T1000 (cell line): ENCODE data around the gene RB1.

Experiments used
- DNase-seq: peaks from one replicate; lab custom pipeline; 2025; ENCODE audit warnings: mixed read lengths; lab: John Stamatoyannopoulos, UW

RB1 gene

GRCh38 chr13:48303359-48304142 is at the start of gene RB1:
TSS of gene RB1 (plus strand) at chr13:48303751. CDS start at chr13:48303913, 162 bp downstream.
- peak; percentile 51 for DNase-seq

- DNase-seq = no peak
Measured at GRCh38 chr13:48253849-48254248, 49.7 kb upstream of the RB1 start.

DNA sequence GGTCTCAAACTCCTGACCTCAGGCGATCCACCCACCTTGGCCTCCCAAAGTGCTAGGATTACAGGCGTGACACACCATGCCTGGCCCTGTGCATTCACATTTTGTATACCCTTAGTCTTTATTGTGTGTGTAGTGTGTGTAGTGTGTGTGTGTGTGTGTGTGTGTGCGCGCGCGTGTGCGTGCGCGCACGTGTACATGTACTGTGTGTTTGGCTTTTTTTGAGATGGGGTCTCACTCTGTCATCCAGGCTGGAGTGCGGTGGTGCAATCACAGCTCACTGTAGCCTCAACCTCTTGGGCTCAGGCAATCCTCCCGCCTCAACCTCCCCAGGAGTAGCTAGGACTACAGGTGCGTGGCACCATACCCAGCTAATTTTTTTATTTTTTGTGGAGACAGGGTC is 48.5 kb upstream of the RB1 start:
- DNase-seq = no peak

DNA sequence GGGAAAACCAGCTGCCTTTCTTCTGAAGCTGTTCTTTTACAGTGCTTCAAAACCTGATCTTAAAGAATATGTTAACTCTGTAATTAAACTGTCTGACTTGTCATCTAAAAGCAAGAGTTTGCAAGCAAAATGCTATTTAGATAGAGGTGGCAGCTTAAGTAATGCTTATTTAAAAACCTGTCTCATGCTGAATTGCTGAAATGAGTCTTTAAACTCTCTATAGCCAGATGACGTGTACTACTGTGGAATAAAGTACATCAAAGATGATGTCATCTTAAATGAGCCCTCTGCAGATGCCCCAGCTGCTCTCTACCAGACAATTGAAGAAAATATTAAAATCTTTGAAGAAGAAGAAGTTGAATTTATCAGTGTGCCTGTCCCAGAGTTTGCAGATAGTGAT is 47.6 kb upstream of the RB1 start:
- DNase-seq = no peak

- no peak for DNase-seq
Measured at GRCh38 chr13:48258002-48258401, 45.5 kb upstream of the RB1 start.

DNA sequence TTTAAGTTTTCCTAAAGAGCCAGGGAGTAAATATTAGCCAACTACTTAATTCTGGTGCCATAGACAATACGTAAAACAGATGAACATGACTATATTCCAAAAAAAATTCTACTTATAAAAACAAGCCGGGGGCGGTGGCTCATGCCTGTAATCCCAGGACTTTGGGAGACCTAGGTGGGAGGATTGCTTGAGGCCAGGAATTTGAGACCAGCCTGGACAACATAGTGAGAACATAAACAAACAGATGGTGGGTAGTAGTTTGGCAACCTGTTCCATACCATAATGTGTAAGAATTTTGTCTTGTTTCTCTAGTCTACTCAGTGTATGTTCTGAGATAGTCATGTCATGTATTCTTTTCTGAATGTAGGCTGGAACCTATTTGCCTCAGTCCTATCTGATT is 45.1 kb upstream of the RB1 start:
- DNase-seq = no peak

- no peak for DNase-seq
Measured at GRCh38 chr13:48260970-48261369, 42.6 kb upstream of the RB1 start.

DNA sequence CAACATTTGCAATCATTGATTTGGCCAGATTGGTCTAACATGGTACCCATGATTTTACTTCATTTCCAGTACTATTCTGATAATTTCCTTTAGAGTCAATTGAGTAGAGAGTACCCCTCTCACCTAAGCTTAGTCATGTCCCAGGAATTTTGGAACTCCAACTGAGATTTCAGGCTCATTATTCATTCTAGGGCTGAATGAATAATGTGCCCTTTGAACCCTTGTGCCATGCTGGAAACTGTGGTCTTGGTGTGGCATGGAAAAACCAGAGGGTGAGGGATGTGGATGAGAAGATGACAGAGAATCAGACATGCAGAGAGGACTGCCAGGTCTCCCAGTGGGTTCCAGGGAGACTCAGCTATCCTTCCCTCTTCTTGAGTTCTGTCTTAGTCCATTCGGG is 40.4 kb upstream of the RB1 start:
- DNase-seq = no peak

GRCh38 chr13:48264058-48264457 is 39.5 kb upstream of the RB1 start:
- DNase-seq = no peak

- no peak for DNase-seq
Measured at GRCh38 chr13:48265217-48265815, 38.2 kb upstream of the RB1 start.

- DNase-seq = no peak
Measured at GRCh38 chr13:48266150-48266549, 37.4 kb upstream of the RB1 start.

GRCh38 chr13:48266701-48267639 is 36.6 kb upstream of the RB1 start:
- no peak for DNase-seq

GRCh38 chr13:48268019-48268418 is 35.5 kb upstream of the RB1 start:
- DNase-seq = no peak

- no peak for DNase-seq
Measured at GRCh38 chr13:48273346-48273745, 30.2 kb upstream of the RB1 start.

GRCh38 chr13:48275507-48275906 is 28.0 kb upstream of the RB1 start:
- no peak for DNase-seq

GRCh38 chr13:48278806-48279205 is 24.7 kb upstream of the RB1 start:
- DNase-seq = no peak

- DNase-seq = no peak
Measured at GRCh38 chr13:48281556-48281955, 22.0 kb upstream of the RB1 start.

DNA sequence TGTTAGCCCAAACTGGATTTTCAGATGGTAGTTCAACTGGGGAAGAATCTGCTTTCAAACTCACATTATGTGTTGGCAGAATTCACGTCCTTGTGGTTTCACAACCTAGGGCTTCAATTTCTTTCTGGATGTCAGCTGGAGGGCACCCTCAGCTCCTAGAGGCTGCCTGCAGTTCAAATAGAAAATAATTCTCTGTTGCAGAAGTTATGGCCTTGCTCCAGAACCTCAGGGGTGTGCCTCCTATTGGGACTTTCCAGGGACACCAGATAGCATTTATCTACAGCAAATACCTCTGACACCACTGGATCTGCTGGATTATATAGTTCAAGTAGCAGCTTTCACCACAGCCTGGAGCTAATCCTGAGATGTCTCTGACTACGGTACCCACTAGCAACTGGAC is 11.8 kb upstream of the RB1 start:
- DNase-seq = no peak

- no peak for DNase-seq
Measured at GRCh38 chr13:48292650-48293049, 10.9 kb upstream of the RB1 start.

- DNase-seq = no peak
Measured at GRCh38 chr13:48294653-48295052, 8.9 kb upstream of the RB1 start.

DNA sequence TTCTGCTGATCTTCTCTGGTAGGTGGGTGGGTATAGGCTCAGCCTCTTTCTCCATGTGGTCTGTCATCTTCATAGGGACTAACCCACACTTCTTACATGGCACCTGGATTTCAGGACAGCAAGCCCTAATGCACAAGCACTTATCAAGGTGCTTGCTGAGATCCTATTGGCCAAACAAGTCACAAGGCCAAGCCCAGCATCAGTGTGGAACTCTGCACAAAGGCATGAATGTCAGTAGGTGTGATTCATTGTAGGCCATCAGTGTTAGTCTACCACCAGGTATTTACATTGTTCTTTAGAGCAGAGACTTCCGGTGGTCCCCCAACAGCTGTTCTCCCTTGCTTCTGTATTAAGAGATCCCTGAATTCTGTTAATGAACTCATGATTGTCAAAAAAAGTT is 8.3 kb upstream of the RB1 start:
- no peak for DNase-seq

DNA sequence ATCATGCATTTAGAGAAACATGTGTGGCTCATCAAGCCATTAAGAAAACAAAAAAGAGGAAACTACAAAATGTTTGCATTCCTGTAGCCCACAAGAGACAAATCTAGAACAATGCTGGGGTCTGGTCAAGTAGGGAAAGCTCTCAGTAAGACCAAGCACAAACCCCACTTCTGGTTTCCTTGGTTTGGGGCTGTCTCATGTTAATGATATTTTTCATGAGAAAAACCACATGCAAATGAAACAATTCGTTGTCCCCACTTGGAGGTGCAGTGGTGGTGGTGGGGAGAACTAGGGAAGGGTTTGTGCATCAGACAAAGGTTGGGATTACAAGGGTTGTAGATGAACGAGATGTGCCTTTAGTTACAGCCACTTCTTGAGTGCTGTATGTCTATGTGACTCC is 7.0 kb upstream of the RB1 start:
- no peak for DNase-seq
